DOHH2 (cell line): Measurements from ENCODE around the gene SPATA31D4.

Source experiments
- H3F3A ChIP-seq: fragments of 200-600 bp; sonication (generic), shearing (Covaris generic); 2 replicates; pipeline ENCODE4 v1.6.0; 2016; ENCODE audit warnings: antibody characterized with exemption, mild to moderate bottlenecking; ENCODE audit not compliant: control insufficient read depth, insufficient read depth
- H3K27ac ChIP-seq: fragments of 200-600 bp; sonication (generic); 2 replicates; pipeline ENCODE4 v1.5.1; 2014; ENCODE audit warnings: low read depth, mild to moderate bottlenecking, low read length, moderate library complexity
- H3K27me3 ChIP-seq: fragments of 200-600 bp; sonication (generic); 2 replicates; pipeline ENCODE4 v1.6.1; 2014; ENCODE audit warnings: mild to moderate bottlenecking, low read length, mixed read lengths; ENCODE audit not compliant: control insufficient read depth
- H3K36me3 ChIP-seq: fragments of 200-600 bp; sonication (generic); 2 replicates; pipeline ENCODE4 v1.6.1; 2014; ENCODE audit warnings: mild to moderate bottlenecking, low read length, moderate library complexity, mixed read lengths; ENCODE audit not compliant: control insufficient read depth
- H3K4me1 ChIP-seq: fragments of 200-600 bp; sonication (generic); 2 replicates; pipeline ENCODE4 v1.6.1; 2014; ENCODE audit warnings: mild to moderate bottlenecking, low read length, mixed read lengths; ENCODE audit not compliant: control insufficient read depth
- H3K4me2 ChIP-seq: fragments of 200-600 bp; sonication (generic); 2 replicates; pipeline ENCODE4 v1.6.0; 2014; ENCODE audit warnings: mild to moderate bottlenecking, low read length, moderate library complexity
- H3K4me3 ChIP-seq: fragments of 200-600 bp; sonication (generic); 2 replicates; pipeline ENCODE4 v1.5.1; 2014; ENCODE audit warnings: mild to moderate bottlenecking, low read length, mixed read lengths
- H3K79me2 ChIP-seq: fragments of 200-600 bp; sonication (generic); 2 replicates; pipeline ENCODE4 v1.6.1; 2014; ENCODE audit warnings: mild to moderate bottlenecking, low read length, mixed read lengths; ENCODE audit not compliant: control insufficient read depth
- H3K9me2 ChIP-seq: fragments of 200-600 bp; sonication (generic); replicated peaks from 2 replicates; pipeline ENCODE4 v1.6.1; 2014; ENCODE audit warnings: mild to moderate bottlenecking, low read length, mixed read lengths; ENCODE audit not compliant: control insufficient read depth
- H3K9me3 ChIP-seq: fragments of 200-600 bp; sonication (generic); 2 replicates; pipeline ENCODE4 v1.6.1; 2014; ENCODE audit warnings: antibody characterized with exemption, low read length, mixed read lengths; ENCODE audit not compliant: control insufficient read depth, insufficient read depth
- H4K20me1 ChIP-seq: fragments of 200-600 bp; sonication (generic); 2 replicates; pipeline ENCODE4 v1.6.0; 2014; ENCODE audit warnings: low read depth, mild to moderate bottlenecking, antibody characterized with exemption, low read length, moderate library complexity; ENCODE audit not compliant: control insufficient read depth, insufficient read depth
- EZH2phosphoT487 ChIP-seq: fragments of 200-600 bp; sonication (generic); IDR thresholded peaks from 2 replicates; pipeline ENCODE4 v1.6.1; 2017; ENCODE audit warnings: borderline replicate concordance, mild to moderate bottlenecking, antibody characterized with exemption, low read length, moderate library complexity, mixed read lengths
- TF ChIP-seq, protein P1 (sequence below): fragments of 200-600 bp; sonication (generic); IDR thresholded peaks from one replicate; pipeline ENCODE4 v1.5.1; 2014; ENCODE audit warnings: antibody characterized with exemption, mild to moderate bottlenecking, low read depth, low read length; ENCODE audit not compliant: poor library complexity, severe bottlenecking

Gene SPATA31D4

DNA sequence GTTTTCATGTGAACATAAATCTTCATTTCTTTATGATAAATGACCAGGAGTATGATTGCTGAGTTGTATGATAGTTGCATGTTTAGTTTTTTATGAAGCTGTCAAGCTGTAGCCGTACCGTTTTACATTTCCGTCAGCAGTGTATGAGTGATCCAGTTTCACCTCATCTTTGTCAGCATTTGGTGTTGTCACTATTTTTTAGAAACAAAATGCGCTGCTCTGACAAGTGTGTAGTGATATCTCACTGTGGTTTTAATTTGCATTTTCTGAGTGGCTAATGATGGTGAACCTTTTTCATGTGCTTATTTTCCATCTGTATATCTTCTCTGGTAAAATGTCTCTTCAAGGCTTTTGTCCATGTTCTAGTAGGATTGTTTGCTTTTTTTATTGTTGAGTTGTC, 53.7 kb downstream of the SPATA31D4 start:
- H3F3A ChIP-seq: no peaks in the 10 kb centered on the region
- H3K4me1 ChIP-seq: no peaks in the 10 kb centered on the region
- no peaks in the 10 kb centered on the region for H3K9me3 ChIP-seq
- H3K9me2 ChIP-seq: no peaks in the 10 kb centered on the region
- H3K4me3 ChIP-seq: no peak overlapping the region
- no peak overlapping the region for H3K4me2 ChIP-seq
- no peaks in the 10 kb centered on the region for H3K27me3 ChIP-seq
- TF ChIP-seq, protein P1, sequence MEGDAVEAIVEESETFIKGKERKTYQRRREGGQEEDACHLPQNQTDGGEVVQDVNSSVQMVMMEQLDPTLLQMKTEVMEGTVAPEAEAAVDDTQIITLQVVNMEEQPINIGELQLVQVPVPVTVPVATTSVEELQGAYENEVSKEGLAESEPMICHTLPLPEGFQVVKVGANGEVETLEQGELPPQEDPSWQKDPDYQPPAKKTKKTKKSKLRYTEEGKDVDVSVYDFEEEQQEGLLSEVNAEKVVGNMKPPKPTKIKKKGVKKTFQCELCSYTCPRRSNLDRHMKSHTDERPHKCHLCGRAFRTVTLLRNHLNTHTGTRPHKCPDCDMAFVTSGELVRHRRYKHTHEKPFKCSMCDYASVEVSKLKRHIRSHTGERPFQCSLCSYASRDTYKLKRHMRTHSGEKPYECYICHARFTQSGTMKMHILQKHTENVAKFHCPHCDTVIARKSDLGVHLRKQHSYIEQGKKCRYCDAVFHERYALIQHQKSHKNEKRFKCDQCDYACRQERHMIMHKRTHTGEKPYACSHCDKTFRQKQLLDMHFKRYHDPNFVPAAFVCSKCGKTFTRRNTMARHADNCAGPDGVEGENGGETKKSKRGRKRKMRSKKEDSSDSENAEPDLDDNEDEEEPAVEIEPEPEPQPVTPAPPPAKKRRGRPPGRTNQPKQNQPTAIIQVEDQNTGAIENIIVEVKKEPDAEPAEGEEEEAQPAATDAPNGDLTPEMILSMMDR: no peak
- TF ChIP-seq EZH2phosphoT487: no peak
- no peaks in the 10 kb centered on the region for H3K79me2 ChIP-seq
- no peaks in the 10 kb centered on the region for H3K36me3 ChIP-seq
- H3K27ac ChIP-seq: no peak overlapping the region
- H4K20me1 ChIP-seq: no peaks in the 10 kb centered on the region
